ENCODE data around the gene RELL2. TPM values are rescaled to one million over a fixed set of nuclear protein-coding genes. Genes with fewer than 3 reads are reported as not detected.

RELL2 gene
- total RNA-seq, 1 donor from 2014 or later: 10.2 TPM

- DNase-seq (ENCODE audit: low spot score): no peak
Observed at GRCh38 chr5:141675672-141676071, 38.9 kb downstream of the RELL2 start.

DNA sequence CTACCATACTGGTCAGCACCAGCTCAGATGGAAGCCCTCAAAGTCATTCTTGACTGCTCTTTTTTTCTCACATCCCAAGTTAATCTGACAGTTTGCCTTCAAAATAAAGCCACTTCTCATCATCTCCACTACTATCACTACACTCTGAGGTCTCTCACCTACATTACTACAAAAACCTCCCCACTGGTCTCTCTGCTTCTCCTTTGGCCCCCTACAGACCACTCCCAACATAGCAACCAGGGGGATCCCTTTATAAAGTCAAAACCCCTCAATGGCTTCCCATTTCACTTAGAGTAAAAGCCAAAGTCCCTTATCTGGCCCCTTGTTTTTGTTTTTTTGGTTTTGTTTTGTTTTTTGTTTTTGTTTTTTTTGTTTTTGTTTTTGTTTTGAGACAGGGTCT lies 40.6 kb downstream of the RELL2 start:
- no peak for DNase-seq (ENCODE audit: low spot score)

DNA sequence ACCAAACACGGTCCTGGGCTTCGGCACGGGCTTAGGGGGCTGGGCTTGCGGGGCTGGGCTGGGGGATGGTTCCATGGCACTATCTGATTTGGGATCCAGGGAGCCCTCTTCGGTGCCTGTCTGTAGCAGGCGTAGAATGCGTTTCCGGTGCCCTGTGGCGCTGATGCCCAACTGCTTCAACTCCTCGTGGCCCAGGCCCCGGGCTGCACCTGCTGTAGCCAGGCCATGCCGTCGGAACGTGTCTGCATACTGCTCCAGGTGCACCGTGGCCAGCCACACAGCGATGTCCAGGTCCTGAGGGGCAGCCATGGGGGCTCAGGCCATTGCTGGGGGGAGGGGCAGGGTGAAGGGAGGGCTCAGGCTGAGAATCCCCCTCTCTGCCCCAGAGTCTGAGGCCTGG lies 43.4 kb downstream of the RELL2 start:
- DNase-seq (ENCODE audit: low spot score): no peak

DNA sequence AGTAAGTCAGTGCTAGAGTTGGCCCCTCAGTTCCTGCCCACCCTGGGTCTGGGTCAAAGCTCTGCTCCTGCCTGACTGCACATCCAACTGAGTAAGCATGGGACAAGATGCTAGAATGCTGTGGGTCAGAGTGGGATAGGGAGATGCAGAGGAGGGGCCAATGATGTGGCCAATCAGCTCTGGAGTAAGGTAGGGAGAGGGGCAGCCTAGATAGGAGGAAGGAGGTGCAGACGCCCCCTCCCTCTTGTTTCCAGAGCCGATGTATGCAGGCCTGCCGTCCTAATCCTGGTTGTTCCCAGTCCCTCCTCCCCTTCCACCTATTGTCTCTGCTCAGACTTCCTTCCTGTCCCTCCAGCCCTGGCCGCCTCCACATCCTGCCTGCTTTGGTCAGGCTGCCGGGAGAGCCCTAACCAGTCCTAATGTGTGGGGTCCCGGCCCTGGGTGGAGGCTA lies 44.0 kb downstream of the RELL2 start:
- peak; percentile 22 for DNase-seq (ENCODE audit: low spot score)

- no peak for DNase-seq (ENCODE audit: low spot score)
Observed at GRCh38 chr5:141681295-141681694, 44.5 kb downstream of the RELL2 start.

- DNase-seq (ENCODE audit: low spot score): peak; percentile 84
Observed at GRCh38 chr5:141681695-141682641, 45.2 kb downstream of the RELL2 start, which contains the start of gene ARAP3. Gene ARAP3 (minus strand): TSS chr5:141682230. CDS start chr5:141680486, 1,744 bp downstream.

DNA sequence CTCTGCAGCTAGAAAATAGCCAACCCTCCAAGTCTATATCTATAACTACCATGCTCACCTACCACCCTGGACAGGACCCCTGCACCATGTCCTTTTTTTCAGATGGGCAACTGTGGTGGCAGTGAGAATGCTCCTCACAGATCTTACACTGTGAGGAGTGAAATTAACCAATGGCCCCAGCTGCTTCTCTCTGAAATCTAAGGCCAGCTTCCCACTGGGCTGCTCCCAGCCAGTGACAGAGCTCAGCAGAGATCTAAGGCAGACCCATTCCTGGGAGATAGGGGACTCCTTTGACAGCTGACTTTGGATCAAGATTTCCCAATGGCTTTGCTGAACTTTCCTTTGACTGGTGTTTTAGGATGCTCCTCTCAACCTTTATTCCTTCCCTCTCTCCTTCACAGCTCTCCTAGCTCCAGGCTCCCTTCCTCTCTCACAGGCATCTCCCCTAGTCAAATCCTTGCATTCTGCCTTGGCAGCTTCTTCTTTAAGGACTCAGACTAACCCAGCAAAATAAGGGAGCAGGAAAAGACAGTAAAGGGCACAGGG lies 46.9 kb downstream of the RELL2 start:
- no peak for DNase-seq (ENCODE audit: low spot score)

DNA sequence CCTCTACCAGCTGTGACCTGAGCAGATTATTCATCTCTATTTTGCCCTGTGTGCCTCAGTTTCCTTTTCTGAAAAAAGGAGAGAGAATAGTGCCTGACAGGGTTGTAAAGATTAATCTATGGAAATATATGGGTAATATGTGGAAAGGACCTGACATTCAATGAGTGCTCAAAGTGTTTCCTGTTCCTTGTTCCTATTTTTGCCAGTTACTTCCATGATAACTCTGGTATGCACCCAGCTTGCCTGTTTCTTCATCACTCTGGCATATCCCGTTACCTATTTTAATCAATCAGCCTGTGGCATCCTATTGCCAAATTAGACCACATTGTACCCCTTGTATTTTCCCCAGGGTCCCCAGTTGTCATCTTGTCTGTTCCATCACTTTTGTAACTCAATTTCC lies 48.8 kb downstream of the RELL2 start:
- DNase-seq (ENCODE audit: low spot score): no peak

- DNase-seq (ENCODE audit: low spot score): no peak
Observed at GRCh38 chr5:141686648-141687416, 50.0 kb downstream of the RELL2 start.

Other genes with a start within 250 kb of the RELL2 start
- 5.2 TPM for gene PCDHGB4, start 249.3 kb upstream of the RELL2 start, total RNA-seq
- gene PCDHGA8, start 244.4 kb upstream of the RELL2 start, total RNA-seq: 1.9 TPM
- 12.4 TPM for gene PCDHGB5, start 239.1 kb upstream of the RELL2 start, total RNA-seq
- gene PCDHGA9, start 234.2 kb upstream of the RELL2 start, total RNA-seq: 7.5 TPM
- gene PCDHGB6, start 229.0 kb upstream of the RELL2 start, total RNA-seq: 11.6 TPM
- gene PCDHGA10, start 224.0 kb upstream of the RELL2 start, total RNA-seq: 6.2 TPM
- 15.5 TPM for gene PCDHGB7, start 219.3 kb upstream of the RELL2 start, total RNA-seq
- 4.2 TPM for gene PCDHGA11, start 215.9 kb upstream of the RELL2 start, total RNA-seq
- gene PCDHGA12, start 206.5 kb upstream of the RELL2 start, total RNA-seq: 10.2 TPM
- 82.4 TPM for gene PCDHGC3, start 161.0 kb upstream of the RELL2 start, total RNA-seq
- gene PCDHGC4, start 152.0 kb upstream of the RELL2 start, total RNA-seq: 2.6 TPM
- 2.0 TPM for gene PCDHGC5, start 147.9 kb upstream of the RELL2 start, total RNA-seq
- 85.9 TPM for gene DIAPH1, start 18.0 kb upstream of the RELL2 start, total RNA-seq
- gene HDAC3, start 148 bp upstream of the RELL2 start, total RNA-seq: 43.3 TPM
- 62.0 TPM for gene FCHSD1, start 14.4 kb downstream of the RELL2 start, total RNA-seq
- gene ARAP3, start 45.2 kb downstream of the RELL2 start, total RNA-seq: 24.2 TPM
- gene PCDH1, start 241.4 kb downstream of the RELL2 start, total RNA-seq: 90.6 TPM